DOHH2 (cell line): ENCODE results near the gene SERINC5.

Experiments
- EZH2phosphoT487 ChIP-seq: fragments of 200-600 bp; sonication (generic); IDR thresholded peaks from 2 replicates; pipeline ENCODE4 v1.6.1; 2017; ENCODE audit warnings: borderline replicate concordance, mild to moderate bottlenecking, antibody characterized with exemption, low read length, moderate library complexity, mixed read lengths
- TF ChIP-seq, protein P1 (sequence below): fragments of 200-600 bp; sonication (generic); IDR thresholded peaks from one replicate; pipeline ENCODE4 v1.5.1; 2014; ENCODE audit warnings: antibody characterized with exemption, mild to moderate bottlenecking, low read depth, low read length; ENCODE audit not compliant: poor library complexity, severe bottlenecking

DNA sequence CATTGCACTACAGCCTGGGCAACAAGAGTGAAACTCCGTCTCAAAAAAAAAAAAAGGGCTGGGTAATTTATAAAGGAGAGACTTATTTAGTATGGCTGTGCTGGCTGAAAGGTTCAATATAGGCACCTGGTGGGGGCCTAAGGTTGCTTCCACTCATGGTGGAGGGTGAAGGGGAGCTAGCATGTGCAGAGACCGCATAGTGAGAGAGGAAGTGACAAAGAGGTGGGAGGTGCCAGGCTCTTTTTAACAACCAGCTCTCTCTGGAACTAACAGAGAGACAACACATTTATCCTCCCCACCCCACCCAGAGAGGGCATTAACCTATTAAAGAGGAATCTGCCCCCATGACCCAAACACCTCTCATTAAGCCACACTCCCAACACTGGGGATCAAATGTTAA lies 28.9 kb upstream of the SERINC5 start:
- TF ChIP-seq, protein P1, sequence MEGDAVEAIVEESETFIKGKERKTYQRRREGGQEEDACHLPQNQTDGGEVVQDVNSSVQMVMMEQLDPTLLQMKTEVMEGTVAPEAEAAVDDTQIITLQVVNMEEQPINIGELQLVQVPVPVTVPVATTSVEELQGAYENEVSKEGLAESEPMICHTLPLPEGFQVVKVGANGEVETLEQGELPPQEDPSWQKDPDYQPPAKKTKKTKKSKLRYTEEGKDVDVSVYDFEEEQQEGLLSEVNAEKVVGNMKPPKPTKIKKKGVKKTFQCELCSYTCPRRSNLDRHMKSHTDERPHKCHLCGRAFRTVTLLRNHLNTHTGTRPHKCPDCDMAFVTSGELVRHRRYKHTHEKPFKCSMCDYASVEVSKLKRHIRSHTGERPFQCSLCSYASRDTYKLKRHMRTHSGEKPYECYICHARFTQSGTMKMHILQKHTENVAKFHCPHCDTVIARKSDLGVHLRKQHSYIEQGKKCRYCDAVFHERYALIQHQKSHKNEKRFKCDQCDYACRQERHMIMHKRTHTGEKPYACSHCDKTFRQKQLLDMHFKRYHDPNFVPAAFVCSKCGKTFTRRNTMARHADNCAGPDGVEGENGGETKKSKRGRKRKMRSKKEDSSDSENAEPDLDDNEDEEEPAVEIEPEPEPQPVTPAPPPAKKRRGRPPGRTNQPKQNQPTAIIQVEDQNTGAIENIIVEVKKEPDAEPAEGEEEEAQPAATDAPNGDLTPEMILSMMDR: no peak
- TF ChIP-seq EZH2phosphoT487: no peak
